Measurements from ENCODE around the gene HOXA1.
"Not testable (repeated sequence)": the region's sequence is repeated elsewhere in the genome, so short reads cannot be mapped to it uniquely, and the experiment has no call there.

Gene HOXA1

DNA sequence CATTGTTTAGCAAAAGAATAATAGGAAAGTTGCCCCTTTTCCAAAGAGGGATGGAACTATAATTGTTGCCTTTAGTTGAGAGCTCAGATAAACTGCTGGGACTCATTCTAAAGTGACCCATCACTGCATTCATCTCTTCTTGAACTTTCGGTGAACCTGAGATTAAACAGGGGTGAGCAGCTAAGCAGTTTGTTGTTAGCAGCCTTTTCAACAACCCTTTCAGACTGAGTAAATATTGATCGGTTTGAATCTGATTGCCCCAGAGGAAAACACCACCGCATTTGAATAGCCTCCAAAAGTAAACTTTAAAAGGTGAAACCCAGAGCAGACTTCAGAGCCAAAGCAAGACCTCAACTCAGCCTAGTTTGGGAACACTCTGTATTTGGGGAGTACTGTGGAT is 4.7 kb downstream of the HOXA1 start:
- DNase-seq, result no peak

DNA sequence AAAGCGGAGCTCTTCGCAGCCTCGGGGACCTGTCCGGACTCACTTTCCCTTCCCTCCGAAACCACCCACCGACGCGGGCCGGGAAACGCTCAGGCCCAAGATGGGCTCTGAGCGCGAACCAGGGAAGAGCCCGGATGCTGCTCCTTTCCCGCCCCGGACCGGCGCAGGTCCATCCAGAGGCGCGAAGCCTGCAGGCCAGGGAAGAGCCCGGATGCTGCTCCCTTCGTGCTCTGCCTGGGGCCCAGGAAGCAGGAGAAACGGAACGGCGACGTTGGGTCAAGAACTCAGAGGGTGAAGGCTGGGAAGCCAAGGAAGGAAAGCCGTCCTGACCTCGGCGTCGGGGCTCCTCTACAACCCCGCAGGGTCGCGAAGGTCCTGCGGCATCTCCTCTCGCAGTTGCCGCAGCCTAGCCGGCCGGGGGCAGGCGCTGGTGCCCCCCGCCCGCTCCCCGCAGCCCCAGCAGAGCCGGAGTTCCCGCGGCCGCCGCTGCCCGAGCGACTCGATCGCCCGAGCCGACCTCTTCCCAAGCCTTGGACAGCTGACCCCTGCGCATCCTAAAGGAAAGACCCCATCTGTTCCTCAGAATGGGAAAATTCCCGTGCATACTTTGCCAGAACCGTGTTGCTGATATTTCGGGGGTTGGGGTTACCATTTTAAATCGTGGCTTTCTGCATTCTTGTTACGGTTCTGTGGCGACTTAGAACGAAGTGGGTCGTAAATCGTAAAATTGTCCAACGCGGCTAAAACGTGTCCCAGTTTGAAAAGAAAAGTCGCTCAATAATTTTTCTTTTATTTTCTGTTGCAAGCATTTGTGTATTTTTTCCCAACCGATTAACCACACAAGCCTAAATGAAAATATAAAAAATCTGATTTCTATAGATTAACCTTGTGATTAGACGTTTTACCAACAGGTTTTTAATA is 7.5 kb downstream of the HOXA1 start:
- DNase-seq, result no peak

- no peak for DNase-seq
Observed at GRCh38 chr7:27083646-27084045, 12.2 kb downstream of the HOXA1 start.

- no peak for DNase-seq
Observed at GRCh38 chr7:27082171-27082570, 13.6 kb downstream of the HOXA1 start.

GRCh38 chr7:27080844-27081436 is 14.9 kb downstream of the HOXA1 start:
- peak; percentile 66 for DNase-seq

- no peak for DNase-seq
Observed at GRCh38 chr7:27079234-27079975, 16.4 kb downstream of the HOXA1 start.

GRCh38 chr7:27078616-27079233 is 17.1 kb downstream of the HOXA1 start:
- no peak for DNase-seq

DNA sequence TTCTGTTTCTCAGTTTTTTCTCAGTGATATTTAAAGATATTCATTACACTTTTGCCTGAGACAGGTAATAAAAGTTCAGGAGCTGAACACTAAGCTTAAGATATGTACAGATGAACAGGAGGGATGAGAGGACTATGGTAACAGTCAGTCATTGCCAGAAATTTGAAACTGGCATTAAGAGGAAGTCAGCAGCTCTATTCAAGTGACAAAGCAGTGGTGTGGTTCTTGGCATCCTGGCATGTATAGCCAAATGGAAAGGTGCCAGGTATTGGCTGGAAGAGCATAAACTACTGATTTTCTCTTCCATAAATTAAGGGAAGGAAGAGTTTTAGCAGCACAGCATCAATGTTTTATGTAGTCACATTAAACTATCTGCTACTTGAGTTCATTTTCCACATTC is 22.7 kb downstream of the HOXA1 start:
- DNase-seq, result no peak

GRCh38 chr7:27071622-27072390 is 24.0 kb downstream of the HOXA1 start:
- DNase-seq, result peak; percentile 65

DNA sequence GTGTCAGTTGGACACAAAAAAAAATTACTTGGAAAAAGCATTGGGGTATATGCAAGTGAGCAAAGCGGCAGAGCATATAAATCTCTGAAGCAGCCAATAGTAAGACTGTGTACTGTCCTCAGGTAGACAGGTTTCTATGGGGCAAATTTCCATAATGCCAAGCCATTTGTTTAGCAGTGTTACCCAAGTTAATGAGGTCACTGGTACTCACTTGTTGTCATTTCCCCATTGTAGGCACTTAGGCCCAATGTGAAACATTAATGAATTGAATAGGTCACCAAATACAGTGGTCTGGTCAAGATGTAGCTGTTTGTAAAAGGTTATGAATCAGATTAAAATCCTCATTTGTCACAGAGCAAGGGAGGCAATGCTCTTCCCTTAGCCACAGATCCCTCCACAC is 27.5 kb downstream of the HOXA1 start:
- no peak for DNase-seq

DNA sequence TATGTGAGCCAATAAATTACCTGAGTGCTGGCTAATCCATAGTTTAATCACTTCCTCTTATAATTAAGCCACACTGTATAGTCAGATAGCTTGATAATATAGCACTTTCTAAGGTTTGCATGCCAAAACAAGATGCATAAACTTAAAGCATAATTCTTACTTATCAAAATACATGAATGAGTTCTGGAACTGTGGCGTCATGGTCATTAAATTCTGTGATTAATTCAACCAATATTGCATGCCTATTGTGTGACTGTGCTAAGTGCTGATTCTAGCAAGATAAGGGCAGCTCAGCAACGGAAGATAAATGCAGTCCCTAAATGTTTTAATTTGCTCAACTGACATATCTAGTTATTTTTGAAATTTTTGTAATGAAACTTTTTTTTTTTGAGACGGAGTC is 29.7 kb downstream of the HOXA1 start:
- no peak for DNase-seq

DNA sequence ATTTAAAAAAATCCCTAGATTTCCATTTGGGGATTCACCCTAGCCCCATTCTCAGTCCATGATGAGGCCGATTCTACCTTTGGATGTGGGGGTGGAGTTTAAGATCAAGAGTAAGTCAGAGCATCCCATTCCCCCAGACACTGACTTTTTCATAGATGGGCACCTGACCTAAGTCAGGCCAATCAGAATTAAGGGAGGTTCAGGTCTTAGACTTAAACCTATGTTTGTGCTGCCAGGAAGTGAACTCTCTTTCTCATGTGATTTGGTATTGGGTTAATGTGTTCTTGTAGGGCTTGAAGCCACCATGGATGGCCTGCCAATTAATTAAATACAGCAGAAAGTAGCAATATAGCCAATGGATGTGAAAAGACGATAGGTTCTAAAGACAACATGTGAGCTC is 30.1 kb downstream of the HOXA1 start:
- DNase-seq, result no peak

- no peak for DNase-seq
Observed at GRCh38 chr7:27064661-27065060, 31.1 kb downstream of the HOXA1 start.

- DNase-seq, result no peak
Observed at GRCh38 chr7:27064159-27064558, 31.6 kb downstream of the HOXA1 start.

GRCh38 chr7:27062946-27063345 is 32.9 kb downstream of the HOXA1 start:
- no peak for DNase-seq

- no peak for DNase-seq
Observed at GRCh38 chr7:27053153-27053552, 42.6 kb downstream of the HOXA1 start.

DNA sequence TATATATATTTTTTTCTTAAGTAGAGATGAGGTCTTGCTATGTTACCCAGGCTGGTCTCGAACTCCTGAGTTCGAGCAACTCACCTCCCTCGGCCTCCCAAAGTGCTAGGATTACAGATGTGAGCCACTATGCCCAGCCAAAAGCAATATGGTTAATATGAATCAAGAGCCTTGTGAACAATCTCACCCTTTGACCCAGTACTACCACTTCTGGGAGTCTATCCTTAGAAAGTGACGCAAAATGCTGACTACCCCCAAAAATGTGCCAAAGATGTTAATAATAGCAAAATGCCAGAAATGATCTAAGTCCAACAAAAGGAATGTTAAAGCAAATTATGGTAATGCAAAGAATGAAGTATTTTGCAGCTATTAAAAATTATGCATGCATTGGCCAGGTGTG is 44.3 kb downstream of the HOXA1 start:
- DNase-seq, result no peak

DNA sequence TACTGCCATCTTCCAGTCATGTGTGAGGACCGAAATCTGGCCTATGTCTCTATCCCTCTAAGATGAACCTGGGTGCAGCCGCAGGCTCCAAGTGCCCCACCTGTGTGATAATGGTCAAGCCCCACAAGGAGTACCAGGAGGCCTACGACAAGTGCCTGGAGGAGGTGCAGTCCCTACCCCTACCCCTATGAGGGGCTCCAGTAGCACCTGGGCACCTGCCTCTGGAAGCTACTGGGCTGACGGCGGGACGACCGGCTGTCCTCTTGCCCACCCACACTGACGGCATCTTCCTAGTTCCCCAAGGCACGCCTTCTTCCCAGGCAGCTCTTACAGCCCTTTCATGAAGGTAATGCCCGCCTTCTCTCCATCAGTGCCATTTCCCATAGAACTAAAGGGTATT is 47.4 kb downstream of the HOXA1 start:
- DNase-seq, result no peak

DNA sequence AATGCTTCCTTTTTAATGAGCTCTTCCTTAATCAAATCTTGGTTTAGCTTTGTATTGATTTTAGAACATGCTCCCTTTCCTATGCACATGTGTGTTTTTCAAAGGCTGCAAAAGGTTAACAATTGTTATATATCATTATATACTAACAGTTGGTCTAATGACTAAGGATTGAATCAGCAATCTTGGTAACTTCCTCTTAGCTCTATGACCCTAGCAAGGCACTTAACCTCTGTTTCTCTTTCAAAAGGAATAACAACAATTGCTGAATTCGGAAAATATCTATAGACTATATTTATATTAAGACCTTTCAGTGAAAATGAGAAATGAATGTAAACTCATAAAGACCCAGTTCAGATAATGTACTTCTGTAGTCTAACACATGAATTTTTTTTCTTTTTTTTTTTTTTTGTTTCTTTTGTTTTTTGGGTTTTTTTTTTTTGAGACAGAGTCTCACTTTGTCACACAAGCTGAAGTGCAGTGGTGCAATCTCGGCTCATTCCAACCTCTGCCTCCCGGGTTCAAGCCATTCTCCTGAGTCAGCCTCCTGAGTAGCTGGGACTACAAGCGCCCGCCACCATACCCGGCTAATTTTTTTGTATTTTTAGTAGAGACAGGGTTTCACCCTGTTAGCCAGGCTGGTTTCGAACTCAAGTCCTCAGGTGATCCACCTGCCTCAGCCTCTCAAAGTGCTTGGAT is 48.8 kb downstream of the HOXA1 start:
- DNase-seq, result no peak

- not testable (repeated sequence) for DNase-seq
Observed at GRCh38 chr7:27045972-27046371, 49.8 kb downstream of the HOXA1 start.

DNA sequence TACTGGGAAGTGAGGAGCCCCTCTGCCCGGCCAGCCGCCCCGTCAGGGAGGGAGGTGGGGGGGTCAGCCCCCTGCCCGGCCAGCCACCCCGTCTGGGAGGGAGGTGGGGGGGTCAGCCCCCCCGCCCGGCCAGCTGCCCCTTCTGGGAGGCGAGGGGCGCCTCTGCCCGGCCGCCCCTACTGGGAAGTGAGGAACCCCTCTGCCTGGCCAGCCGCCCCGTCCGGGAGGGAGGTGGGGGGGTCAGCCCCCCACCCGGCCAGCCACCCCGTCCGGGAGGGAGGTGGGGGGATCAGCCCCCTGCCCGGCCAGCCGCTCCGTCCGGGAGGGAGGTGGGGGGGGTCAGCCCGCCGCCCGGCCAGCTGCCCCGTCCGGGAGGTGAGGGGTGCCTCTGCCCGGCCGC is 50.7 kb downstream of the HOXA1 start:
- not testable (repeated sequence) for DNase-seq

All from hematopoietic multipotent progenitor cell treated with erythropoietin and hydrocortisone succinate and interleukin-3 and kit ligand, for 8 days (in vitro differentiated cells).